HG03066 (cell line): Measurements from ENCODE around the gene ACP7.
"Not testable (repeated sequence)": the region's sequence is repeated elsewhere in the genome, so short reads cannot be mapped to it uniquely, and the experiment has no call there.

Experiments used
- ATAC-seq: cut with Tn5 transposase; IDR thresholded peaks from one replicate; pipeline ENCODE4 v1.9.1; 2021; ENCODE audit warnings: low read depth; ENCODE audit not compliant: unreplicated experiment

The ACP7 gene

GRCh38 chr19:39077323-39077722 lies 6.8 kb upstream of the ACP7 start:
- no peak for ATAC-seq

- no peak for ATAC-seq
Observed at GRCh38 chr19:39078436-39079200, 5.5 kb upstream of the ACP7 start.

GRCh38 chr19:39080431-39080830 lies 3.7 kb upstream of the ACP7 start:
- no peak for ATAC-seq

- no peak for ATAC-seq
Observed at GRCh38 chr19:39082167-39082566, 2.0 kb upstream of the ACP7 start.

- no peak for ATAC-seq
Observed at GRCh38 chr19:39082745-39083598, 1.2 kb upstream of the ACP7 start.

GRCh38 chr19:39083599-39083982 lies 577 bp upstream of the ACP7 start:
- no peak for ATAC-seq

GRCh38 chr19:39084732-39085080 lies 538 bp downstream of the ACP7 start:
- no peak for ATAC-seq

- ATAC-seq = no peak
Observed at GRCh38 chr19:39085392-39085791, 1.2 kb downstream of the ACP7 start.

GRCh38 chr19:39086386-39086785 lies 2.2 kb downstream of the ACP7 start:
- ATAC-seq = no peak

- no peak for ATAC-seq
Observed at GRCh38 chr19:39087907-39088686, 3.9 kb downstream of the ACP7 start.

- not testable (repeated sequence) for ATAC-seq
Observed at GRCh38 chr19:39090016-39090415, 5.8 kb downstream of the ACP7 start.

- no peak for ATAC-seq
Observed at GRCh38 chr19:39090881-39091280, 6.7 kb downstream of the ACP7 start.

- not testable (repeated sequence) for ATAC-seq
Observed at GRCh38 chr19:39095799-39096540, 11.8 kb downstream of the ACP7 start.

GRCh38 chr19:39097299-39097698 lies 13.1 kb downstream of the ACP7 start:
- ATAC-seq = no peak

- ATAC-seq = no peak
Observed at GRCh38 chr19:39097721-39098120, 13.6 kb downstream of the ACP7 start.

- no peak for ATAC-seq
Observed at GRCh38 chr19:39098365-39099269, 14.4 kb downstream of the ACP7 start.

GRCh38 chr19:39099341-39099740 lies 15.2 kb downstream of the ACP7 start:
- no peak for ATAC-seq

- ATAC-seq = no peak
Observed at GRCh38 chr19:39100500-39101166, 16.5 kb downstream of the ACP7 start.

GRCh38 chr19:39103151-39103550 lies 19.0 kb downstream of the ACP7 start:
- ATAC-seq = no peak
